ENCODE data around the gene CDC26. TPM values are rescaled to one million over a fixed set of nuclear protein-coding genes. Genes with fewer than 3 reads are reported as not detected.

CDC26 gene
- total RNA-seq, 1 experiment from 2014 or later: 36.9 TPM

DNA sequence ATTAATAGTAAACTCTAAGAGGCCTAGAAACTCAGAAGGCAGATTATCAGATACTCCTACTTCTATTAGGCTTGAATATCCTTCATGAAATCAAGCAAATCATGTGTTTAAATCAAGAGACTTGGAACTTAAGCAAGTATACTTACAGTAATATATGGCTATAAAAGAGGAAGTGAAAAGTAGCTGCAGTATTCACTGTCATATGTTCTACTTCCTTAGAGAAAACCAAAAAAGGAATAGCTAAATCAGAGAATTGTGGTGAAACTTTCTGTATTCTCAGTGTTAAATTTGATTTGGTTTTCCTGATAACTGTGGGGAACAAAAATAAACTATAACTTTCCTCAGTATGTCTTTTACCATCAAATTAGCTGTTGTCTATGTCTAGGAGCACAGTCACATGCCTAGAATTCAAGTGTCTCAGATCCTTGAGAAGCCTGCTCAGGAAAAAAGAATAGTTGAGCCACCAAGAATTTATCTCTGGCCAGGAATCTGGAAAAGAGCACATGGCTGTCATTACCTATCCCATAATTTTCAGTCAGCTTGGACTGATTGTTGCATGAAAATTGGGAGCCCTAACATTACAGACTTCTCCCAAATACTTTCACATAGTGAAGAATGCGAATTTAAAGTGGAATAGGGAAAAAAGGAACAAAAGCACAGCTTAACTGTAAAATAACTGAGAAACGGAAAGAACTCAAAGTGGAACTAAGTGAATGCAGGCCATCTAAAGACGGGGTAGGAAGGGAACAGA, 56.0 kb downstream of the CDC26 start:
- POLR2A ChIA-PET: interaction anchor here (0.6 to 1.3 kb wide), 2 partner anchors 56 to 324 kb away, joined by 3 to 4 read pairs; partner anchors contain the start of genes CDC26 and PRPF4
- no peak for TF ChIP-seq KAT7 (CRISPR knock-in tag; IDR thresholded peaks at IDR 0.05; ENCODE audit: borderline replicate concordance)
- TF ChIP-seq ZNF219 (CRISPR knock-in tag; IDR thresholded peaks at IDR 0.05; ENCODE audit: borderline replicate concordance): no peak
- TF ChIP-seq, protein P1, sequence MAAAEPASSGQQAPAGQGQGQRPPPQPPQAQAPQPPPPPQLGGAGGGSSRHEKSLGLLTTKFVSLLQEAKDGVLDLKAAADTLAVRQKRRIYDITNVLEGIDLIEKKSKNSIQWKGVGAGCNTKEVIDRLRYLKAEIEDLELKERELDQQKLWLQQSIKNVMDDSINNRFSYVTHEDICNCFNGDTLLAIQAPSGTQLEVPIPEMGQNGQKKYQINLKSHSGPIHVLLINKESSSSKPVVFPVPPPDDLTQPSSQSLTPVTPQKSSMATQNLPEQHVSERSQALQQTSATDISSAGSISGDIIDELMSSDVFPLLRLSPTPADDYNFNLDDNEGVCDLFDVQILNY (CRISPR knock-in tag; IDR thresholded peaks at IDR 0.05): no peak
- TF ChIP-seq CBFB (CRISPR knock-in tag; IDR thresholded peaks at IDR 0.05; ENCODE audit: low read depth): no peak
- no peak for TF ChIP-seq SMAD3 (CRISPR knock-in tag; IDR thresholded peaks at IDR 0.05; ENCODE audit: borderline replicate concordance)
- TF ChIP-seq, protein P2, sequence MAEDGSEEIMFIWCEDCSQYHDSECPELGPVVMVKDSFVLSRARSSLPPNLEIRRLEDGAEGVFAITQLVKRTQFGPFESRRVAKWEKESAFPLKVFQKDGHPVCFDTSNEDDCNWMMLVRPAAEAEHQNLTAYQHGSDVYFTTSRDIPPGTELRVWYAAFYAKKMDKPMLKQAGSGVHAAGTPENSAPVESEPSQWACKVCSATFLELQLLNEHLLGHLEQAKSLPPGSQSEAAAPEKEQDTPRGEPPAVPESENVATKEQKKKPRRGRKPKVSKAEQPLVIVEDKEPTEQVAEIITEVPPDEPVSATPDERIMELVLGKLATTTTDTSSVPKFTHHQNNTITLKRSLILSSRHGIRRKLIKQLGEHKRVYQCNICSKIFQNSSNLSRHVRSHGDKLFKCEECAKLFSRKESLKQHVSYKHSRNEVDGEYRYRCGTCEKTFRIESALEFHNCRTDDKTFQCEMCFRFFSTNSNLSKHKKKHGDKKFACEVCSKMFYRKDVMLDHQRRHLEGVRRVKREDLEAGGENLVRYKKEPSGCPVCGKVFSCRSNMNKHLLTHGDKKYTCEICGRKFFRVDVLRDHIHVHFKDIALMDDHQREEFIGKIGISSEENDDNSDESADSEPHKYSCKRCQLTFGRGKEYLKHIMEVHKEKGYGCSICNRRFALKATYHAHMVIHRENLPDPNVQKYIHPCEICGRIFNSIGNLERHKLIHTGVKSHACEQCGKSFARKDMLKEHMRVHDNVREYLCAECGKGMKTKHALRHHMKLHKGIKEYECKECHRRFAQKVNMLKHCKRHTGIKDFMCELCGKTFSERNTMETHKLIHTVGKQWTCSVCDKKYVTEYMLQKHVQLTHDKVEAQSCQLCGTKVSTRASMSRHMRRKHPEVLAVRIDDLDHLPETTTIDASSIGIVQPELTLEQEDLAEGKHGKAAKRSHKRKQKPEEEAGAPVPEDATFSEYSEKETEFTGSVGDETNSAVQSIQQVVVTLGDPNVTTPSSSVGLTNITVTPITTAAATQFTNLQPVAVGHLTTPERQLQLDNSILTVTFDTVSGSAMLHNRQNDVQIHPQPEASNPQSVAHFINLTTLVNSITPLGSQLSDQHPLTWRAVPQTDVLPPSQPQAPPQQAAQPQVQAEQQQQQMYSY (CRISPR knock-in tag; IDR thresholded peaks at IDR 0.05): no peak
- TF ChIP-seq NR1H2 (CRISPR knock-in tag; IDR thresholded peaks at IDR 0.05): no peak
- no peak for TF ChIP-seq SOX15 (CRISPR knock-in tag; IDR thresholded peaks at IDR 0.05)
- TF ChIP-seq ZNF671 (CRISPR knock-in tag; IDR thresholded peaks at IDR 0.05): no peak
- TF ChIP-seq, protein P3, sequence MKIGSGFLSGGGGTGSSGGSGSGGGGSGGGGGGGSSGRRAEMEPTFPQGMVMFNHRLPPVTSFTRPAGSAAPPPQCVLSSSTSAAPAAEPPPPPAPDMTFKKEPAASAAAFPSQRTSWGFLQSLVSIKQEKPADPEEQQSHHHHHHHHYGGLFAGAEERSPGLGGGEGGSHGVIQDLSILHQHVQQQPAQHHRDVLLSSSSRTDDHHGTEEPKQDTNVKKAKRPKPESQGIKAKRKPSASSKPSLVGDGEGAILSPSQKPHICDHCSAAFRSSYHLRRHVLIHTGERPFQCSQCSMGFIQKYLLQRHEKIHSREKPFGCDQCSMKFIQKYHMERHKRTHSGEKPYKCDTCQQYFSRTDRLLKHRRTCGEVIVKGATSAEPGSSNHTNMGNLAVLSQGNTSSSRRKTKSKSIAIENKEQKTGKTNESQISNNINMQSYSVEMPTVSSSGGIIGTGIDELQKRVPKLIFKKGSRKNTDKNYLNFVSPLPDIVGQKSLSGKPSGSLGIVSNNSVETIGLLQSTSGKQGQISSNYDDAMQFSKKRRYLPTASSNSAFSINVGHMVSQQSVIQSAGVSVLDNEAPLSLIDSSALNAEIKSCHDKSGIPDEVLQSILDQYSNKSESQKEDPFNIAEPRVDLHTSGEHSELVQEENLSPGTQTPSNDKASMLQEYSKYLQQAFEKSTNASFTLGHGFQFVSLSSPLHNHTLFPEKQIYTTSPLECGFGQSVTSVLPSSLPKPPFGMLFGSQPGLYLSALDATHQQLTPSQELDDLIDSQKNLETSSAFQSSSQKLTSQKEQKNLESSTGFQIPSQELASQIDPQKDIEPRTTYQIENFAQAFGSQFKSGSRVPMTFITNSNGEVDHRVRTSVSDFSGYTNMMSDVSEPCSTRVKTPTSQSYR (CRISPR knock-in tag; IDR thresholded peaks at IDR 0.05): no peak
- TF ChIP-seq MYBL2 (CRISPR knock-in tag; IDR thresholded peaks at IDR 0.05): no peak
- TF ChIP-seq, protein P4, sequence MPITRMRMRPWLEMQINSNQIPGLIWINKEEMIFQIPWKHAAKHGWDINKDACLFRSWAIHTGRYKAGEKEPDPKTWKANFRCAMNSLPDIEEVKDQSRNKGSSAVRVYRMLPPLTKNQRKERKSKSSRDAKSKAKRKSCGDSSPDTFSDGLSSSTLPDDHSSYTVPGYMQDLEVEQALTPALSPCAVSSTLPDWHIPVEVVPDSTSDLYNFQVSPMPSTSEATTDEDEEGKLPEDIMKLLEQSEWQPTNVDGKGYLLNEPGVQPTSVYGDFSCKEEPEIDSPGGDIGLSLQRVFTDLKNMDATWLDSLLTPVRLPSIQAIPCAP (CRISPR knock-in tag; IDR thresholded peaks at IDR 0.05): no peak
- TF ChIP-seq ATF1 (CRISPR knock-in tag; IDR thresholded peaks at IDR 0.05): no peak
- no peak for TF ChIP-seq JAZF1 (CRISPR knock-in tag; IDR thresholded peaks at IDR 0.05)
- TF ChIP-seq, protein P5, sequence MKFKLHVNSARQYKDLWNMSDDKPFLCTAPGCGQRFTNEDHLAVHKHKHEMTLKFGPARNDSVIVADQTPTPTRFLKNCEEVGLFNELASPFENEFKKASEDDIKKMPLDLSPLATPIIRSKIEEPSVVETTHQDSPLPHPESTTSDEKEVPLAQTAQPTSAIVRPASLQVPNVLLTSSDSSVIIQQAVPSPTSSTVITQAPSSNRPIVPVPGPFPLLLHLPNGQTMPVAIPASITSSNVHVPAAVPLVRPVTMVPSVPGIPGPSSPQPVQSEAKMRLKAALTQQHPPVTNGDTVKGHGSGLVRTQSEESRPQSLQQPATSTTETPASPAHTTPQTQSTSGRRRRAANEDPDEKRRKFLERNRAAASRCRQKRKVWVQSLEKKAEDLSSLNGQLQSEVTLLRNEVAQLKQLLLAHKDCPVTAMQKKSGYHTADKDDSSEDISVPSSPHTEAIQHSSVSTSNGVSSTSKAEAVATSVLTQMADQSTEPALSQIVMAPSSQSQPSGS (CRISPR knock-in tag; IDR thresholded peaks at IDR 0.05; ENCODE audit: borderline replicate concordance, low read depth): no peak

More for the DNA sequence above, 56.0 kb downstream of the CDC26 start:
- peaks cover 26% of the 10 kb centered on the region for H3K4me1 Mint-ChIP-seq
- H3K9me3 Mint-ChIP-seq: no peaks in the 10 kb centered on the region
- H3K4me3 Mint-ChIP-seq: peak overlapping the region; percentile 98
- no peak for ATAC-seq
- DNase-seq (ENCODE audit: low spot score): no peak
- CTCF ChIA-PET: no interaction called here
- no peaks in the 10 kb centered on the region for H3K36me3 Mint-ChIP-seq
- no peaks in the 10 kb centered on the region for H3K27me3 Mint-ChIP-seq (ENCODE audit: low read depth)
- H3K27ac Mint-ChIP-seq: peak overlapping the region; percentile 68; the same call in 1 of the 2 replicates

Other genes with a start within 250 kb of the CDC26 start
- 4.6 to 5.6 TPM (median 5.2 TPM) in 3 replicates for gene ZFP37, start 218.8 kb downstream of the CDC26 start, total RNA-seq (2021)
- gene SLC31A2, start 124.6 kb downstream of the CDC26 start, total RNA-seq (2021): 1.7 to 2.0 TPM (median 1.8 TPM) in 3 replicates
- gene FKBP15, start 54.3 kb downstream of the CDC26 start, total RNA-seq (2021): 13.5 to 14.9 TPM (median 13.9 TPM) in 3 replicates
- gene SLC31A1, start 54.0 kb downstream of the CDC26 start, total RNA-seq (2021): 41.6 to 43.9 TPM (median 43.6 TPM) in 3 replicates
- gene PRPF4, start 86 bp upstream of the CDC26 start, total RNA-seq (2021): 29.0 to 32.4 TPM (median 30.4 TPM) in 3 replicates
- gene RNF183, start 27.8 kb upstream of the CDC26 start, total RNA-seq (2021): 0.17 to 0.25 TPM (median 0.25 TPM) in 3 replicates
- 0.37 to 0.71 TPM (median 0.46 TPM) in 3 replicates for gene WDR31, start 64.7 kb upstream of the CDC26 start, total RNA-seq (2021)
- 6.4 to 8.0 TPM (median 7.2 TPM) in 3 replicates for gene BSPRY, start 74.0 kb upstream of the CDC26 start, total RNA-seq (2021)
- gene HDHD3, start 101.4 kb upstream of the CDC26 start, total RNA-seq (2021): 15.7 to 17.2 TPM (median 16.6 TPM) in 3 replicates
- gene ALAD, start 125.7 kb upstream of the CDC26 start, total RNA-seq (2021): 14.7 to 15.9 TPM (median 15.5 TPM) in 3 replicates
- 39.7 to 43.6 TPM (median 42.4 TPM) in 3 replicates for gene POLE3, start 135.1 kb upstream of the CDC26 start, total RNA-seq (2021)
- 0.28 to 0.46 TPM (median 0.30 TPM) in 3 replicates for gene C9orf43, start 135.2 kb upstream of the CDC26 start, total RNA-seq (2021)
- 15.0 to 17.2 TPM (median 16.6 TPM) in 3 replicates for gene RGS3, start 188.2 kb upstream of the CDC26 start, total RNA-seq (2021)